Neural progenitor cell (in vitro differentiated cells): Measurements from ENCODE around the gene GUCA1A.

ENCODE experiments used
- EZH2 ChIP-seq: fragments of 200-600 bp; sonication (generic); IDR thresholded peaks from 2 replicates; pipeline ENCODE4 v1.6.1; 2017; ENCODE audit warnings: antibody characterized with exemption, mild to moderate bottlenecking, moderate library complexity
- EZH2phosphoT487 ChIP-seq: fragments of 200-600 bp; sonication (generic); IDR thresholded peaks from 2 replicates; pipeline ENCODE4 v1.6.1; 2017; ENCODE audit warnings: antibody characterized with exemption
- TF ChIP-seq, protein P1 (sequence below): fragments of 200-600 bp; sonication (generic); IDR thresholded peaks from 2 replicates; pipeline ENCODE4 v1.5.1; 2017; ENCODE audit warnings: antibody characterized with exemption, mild to moderate bottlenecking

DNA sequence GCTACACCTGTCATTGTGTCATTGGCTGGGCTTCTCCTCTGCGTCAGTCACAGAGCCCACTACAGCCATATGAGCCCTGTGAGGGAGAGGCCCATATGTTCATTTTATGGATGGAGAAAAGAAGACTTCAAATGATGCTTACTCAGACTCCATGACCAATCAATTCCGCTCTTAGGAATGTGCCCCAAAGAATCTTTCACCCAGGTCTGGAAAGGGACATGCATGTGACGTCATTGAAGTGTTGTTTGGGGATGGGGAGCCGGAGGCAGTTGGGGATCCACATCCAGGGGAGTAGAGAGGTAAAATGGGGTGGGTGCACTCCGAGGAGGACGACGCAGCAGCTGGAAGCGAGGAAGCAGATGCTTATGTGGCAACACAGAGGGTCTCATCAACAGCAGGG is 21.1 kb upstream of the GUCA1A start:
- TF ChIP-seq, protein P1, sequence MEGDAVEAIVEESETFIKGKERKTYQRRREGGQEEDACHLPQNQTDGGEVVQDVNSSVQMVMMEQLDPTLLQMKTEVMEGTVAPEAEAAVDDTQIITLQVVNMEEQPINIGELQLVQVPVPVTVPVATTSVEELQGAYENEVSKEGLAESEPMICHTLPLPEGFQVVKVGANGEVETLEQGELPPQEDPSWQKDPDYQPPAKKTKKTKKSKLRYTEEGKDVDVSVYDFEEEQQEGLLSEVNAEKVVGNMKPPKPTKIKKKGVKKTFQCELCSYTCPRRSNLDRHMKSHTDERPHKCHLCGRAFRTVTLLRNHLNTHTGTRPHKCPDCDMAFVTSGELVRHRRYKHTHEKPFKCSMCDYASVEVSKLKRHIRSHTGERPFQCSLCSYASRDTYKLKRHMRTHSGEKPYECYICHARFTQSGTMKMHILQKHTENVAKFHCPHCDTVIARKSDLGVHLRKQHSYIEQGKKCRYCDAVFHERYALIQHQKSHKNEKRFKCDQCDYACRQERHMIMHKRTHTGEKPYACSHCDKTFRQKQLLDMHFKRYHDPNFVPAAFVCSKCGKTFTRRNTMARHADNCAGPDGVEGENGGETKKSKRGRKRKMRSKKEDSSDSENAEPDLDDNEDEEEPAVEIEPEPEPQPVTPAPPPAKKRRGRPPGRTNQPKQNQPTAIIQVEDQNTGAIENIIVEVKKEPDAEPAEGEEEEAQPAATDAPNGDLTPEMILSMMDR = no peak
- TF ChIP-seq EZH2phosphoT487 (no peak), EZH2 (no peak)
